GM19438 (cell line): Measurements from ENCODE around the gene CD207.
"Not testable (repeated sequence)": the region's sequence is repeated elsewhere in the genome, so short reads cannot be mapped to it uniquely, and the experiment has no call there.

Experiments used
- ATAC-seq: cut with Tn5 transposase; IDR thresholded peaks from one replicate; pipeline ENCODE4 v1.9.1; 2021; ENCODE audit warnings: low read depth; ENCODE audit not compliant: unreplicated experiment

The CD207 gene

GRCh38 chr2:70835643-70836042 is at the start of gene CD207:
Gene CD207 (minus strand): TSS chr2:70835816. CDS start chr2:70835776, 40 bp downstream.
- no peak for ATAC-seq

- ATAC-seq: not testable (repeated sequence)
Observed at GRCh38 chr2:70878543-70878942, 42.9 kb upstream of the CD207 start.

GRCh38 chr2:70876138-70876537 is 40.5 kb upstream of the CD207 start:
- ATAC-seq: not testable (repeated sequence)

GRCh38 chr2:70873541-70873940 is 37.9 kb upstream of the CD207 start:
- ATAC-seq: no peak

GRCh38 chr2:70871398-70872211 is 36.0 kb upstream of the CD207 start:
- no peak for ATAC-seq

GRCh38 chr2:70870790-70871189 is 35.2 kb upstream of the CD207 start:
- no peak for ATAC-seq

GRCh38 chr2:70868970-70869369 is 33.4 kb upstream of the CD207 start:
- ATAC-seq: no peak

- ATAC-seq: no peak
Observed at GRCh38 chr2:70861777-70862625, 26.4 kb upstream of the CD207 start.

GRCh38 chr2:70855667-70856066 is 20.1 kb upstream of the CD207 start:
- no peak for ATAC-seq

GRCh38 chr2:70854411-70854810 is 18.8 kb upstream of the CD207 start:
- ATAC-seq: no peak

- ATAC-seq: no peak
Observed at GRCh38 chr2:70852824-70853223, 17.2 kb upstream of the CD207 start.

- no peak for ATAC-seq
Observed at GRCh38 chr2:70851704-70852103, 16.1 kb upstream of the CD207 start.

- no peak for ATAC-seq
Observed at GRCh38 chr2:70850925-70851324, 15.3 kb upstream of the CD207 start.

GRCh38 chr2:70842401-70842800 is 6.8 kb upstream of the CD207 start:
- no peak for ATAC-seq

- no peak for ATAC-seq
Observed at GRCh38 chr2:70837980-70838925, 2.6 kb upstream of the CD207 start.

- no peak for ATAC-seq
Observed at GRCh38 chr2:70834881-70835280, 735 bp downstream of the CD207 start.

- no peak for ATAC-seq
Observed at GRCh38 chr2:70834106-70834505, 1.5 kb downstream of the CD207 start.

- no peak for ATAC-seq
Observed at GRCh38 chr2:70833246-70833645, 2.4 kb downstream of the CD207 start.

GRCh38 chr2:70832386-70832785 is 3.2 kb downstream of the CD207 start:
- no peak for ATAC-seq

- ATAC-seq: no peak
Observed at GRCh38 chr2:70831861-70832260, 3.8 kb downstream of the CD207 start.

- no peak for ATAC-seq
Observed at GRCh38 chr2:70830366-70830765, 5.2 kb downstream of the CD207 start.
